Hepatocyte (in vitro differentiated cells): ENCODE data around the gene COX7A1. TPM values are rescaled to one million over a fixed set of nuclear protein-coding genes. Genes with fewer than 3 reads are reported as not detected.

Experiments used
- DNase-seq: peaks from one replicate; pipeline ENCODE4 v3.0.0-alpha.2; 2016; ENCODE audit warnings: low spot score
- H2AFZ ChIP-seq: fragments of 200-600 bp; sonication (generic); 2 replicates; pipeline ENCODE4 v1.6.0; 2016; ENCODE audit warnings: antibody characterized with exemption, mild to moderate bottlenecking
- H3K27ac ChIP-seq: fragments of 200-600 bp; sonication (generic); 2 replicates; pipeline ENCODE4 v1.5.1; 2016; ENCODE audit warnings: mild to moderate bottlenecking
- H3K27me3 ChIP-seq: fragments of 200-600 bp; sonication (generic); 2 replicates; pipeline ENCODE4 v1.6.1; 2016
- H3K36me3 ChIP-seq: fragments of 200-600 bp; sonication (generic); replicated peaks from 2 replicates; pipeline ENCODE4 v1.5.1; 2016; ENCODE audit warnings: low read depth; ENCODE audit not compliant: insufficient read depth
- H3K4me1 ChIP-seq: fragments of 200-600 bp; sonication (generic); 2 replicates; pipeline ENCODE4 v1.5.1; 2016; ENCODE audit warnings: mild to moderate bottlenecking, moderate library complexity; ENCODE audit not compliant: insufficient read depth
- H3K4me2 ChIP-seq: fragments of 200-600 bp; sonication (generic); 2 replicates; pipeline ENCODE4 v1.6.0; 2016
- H3K4me3 ChIP-seq: fragments of 200-600 bp; sonication (generic); 2 replicates; pipeline ENCODE4 v1.5.1; 2016; ENCODE audit warnings: mild to moderate bottlenecking
- H3K79me2 ChIP-seq: fragments of 200-600 bp; sonication (generic); 2 replicates; pipeline ENCODE4 v1.6.0; 2017; ENCODE audit warnings: mild to moderate bottlenecking
- H3K9me2 ChIP-seq: fragments of 200-600 bp; sonication (generic); replicated peaks from 2 replicates; pipeline ENCODE4 v1.6.0; 2017; ENCODE audit warnings: mild to moderate bottlenecking; ENCODE audit not compliant: insufficient read depth
- H3K9me3 ChIP-seq: fragments of 200-600 bp; sonication (generic); 2 replicates; pipeline ENCODE4 v1.5.1; 2016; ENCODE audit warnings: low read depth, mild to moderate bottlenecking
- H4K20me1 ChIP-seq: fragments of 200-600 bp; sonication (generic); 2 replicates; pipeline ENCODE4 v1.6.0; 2016; ENCODE audit warnings: mild to moderate bottlenecking; ENCODE audit not compliant: insufficient read depth, poor library complexity, severe bottlenecking
- CTCF ChIP-seq: fragments of 200-600 bp; sonication (generic); IDR thresholded peaks from 2 replicates; pipeline ENCODE4 v1.5.1; 2016; ENCODE audit warnings: antibody characterized with exemption, mild to moderate bottlenecking; ENCODE audit not compliant: poor library complexity
- EZH2 ChIP-seq: fragments of 200-600 bp; sonication (generic); IDR thresholded peaks from 2 replicates; pipeline ENCODE4 v1.6.1; 2016; ENCODE audit warnings: antibody characterized with exemption, mild to moderate bottlenecking, borderline replicate concordance
- EZH2phosphoT487 ChIP-seq: fragments of 200-600 bp; sonication (generic); IDR thresholded peaks from one replicate; pipeline ENCODE4 v1.6.1; 2018; ENCODE audit warnings: antibody characterized with exemption, mild to moderate bottlenecking, low read depth, moderate library complexity; ENCODE audit not compliant: unreplicated experiment, severe bottlenecking
- WGBS: methylation state at CpG from one replicate; pipeline ENCODE4 v1.1.6; 2016; ENCODE audit warnings: low lambda C conversion rate; ENCODE audit errors: missing lambda C conversion rate; 5-methylcytosine and 5-hydroxymethylcytosine counted together
- polyA plus RNA-seq: library from polyadenylated mRNA; unstranded; fragments of >200 nt; fragmentation: Nextera tagmentation; extraction: Ambion mirVana; gene quantifications from 2 replicates; pipeline ENCODE4 v1.2.1, GENCODE V29; 2016
- total RNA-seq: library from RNA; depleted of rRNA; stranded (reverse); fragments of >200 nt; gene quantifications from 2 replicates; pipeline ENCODE4 v1.2.3, GENCODE V29; 2014

COX7A1 gene
- total and polyA plus RNA-seq, 2 experiments from 2014 or later = not detected

DNA sequence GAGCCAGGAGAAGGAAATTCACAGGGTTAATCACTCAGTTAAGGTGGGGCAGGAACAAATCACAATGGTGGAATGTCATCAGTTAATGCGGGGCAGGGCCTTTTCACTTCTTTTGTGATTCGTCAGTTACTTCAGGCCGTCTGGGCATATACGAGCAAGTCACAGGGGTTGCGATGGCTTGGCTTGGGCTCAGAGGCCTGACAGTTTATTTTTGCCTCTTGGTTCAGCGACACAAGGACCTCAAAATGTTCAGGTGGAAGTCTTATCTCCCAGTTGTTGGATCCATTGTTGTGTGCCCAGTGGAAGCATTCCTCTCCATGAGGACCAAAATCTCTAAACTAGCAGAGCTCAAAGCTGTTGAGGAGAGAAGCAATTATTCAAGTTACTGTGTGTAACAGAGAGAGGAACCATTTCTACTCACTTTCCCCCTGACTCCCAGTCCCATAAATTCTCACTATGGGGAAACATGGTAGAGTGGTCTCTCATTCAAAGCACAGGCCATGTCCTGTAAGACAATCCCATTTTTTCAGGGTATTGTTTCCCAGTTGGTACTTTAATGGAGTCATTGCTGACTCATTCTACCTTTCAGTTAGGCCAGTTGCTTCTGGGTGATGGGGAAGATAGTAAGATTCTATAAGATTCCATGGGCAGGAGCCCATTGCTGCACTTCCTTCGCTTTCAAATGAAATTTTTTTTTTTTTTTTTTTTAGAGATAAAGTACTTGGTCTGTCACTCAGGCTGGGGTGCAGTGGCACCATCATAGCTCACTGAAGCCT, 8.8 kb upstream of the COX7A1 start:
- no peak for DNase-seq
- no peak overlapping the region for H3K4me3 ChIP-seq
- no peaks in the 10 kb centered on the region for H3K9me2 ChIP-seq
- no peaks in the 10 kb centered on the region for H3K79me2 ChIP-seq
- H3K9me3 ChIP-seq = no peaks in the 10 kb centered on the region
- 94% methylated on average over 7 of the region's 7 CpGs for WGBS
- H3K4me2 ChIP-seq = no peak overlapping the region
- H3K36me3 ChIP-seq = no peaks in the 10 kb centered on the region
- no peaks in the 10 kb centered on the region for H3K27me3 ChIP-seq
- H3K27ac ChIP-seq = no peak overlapping the region
- no peak for TF ChIP-seq CTCF
- no peak for TF ChIP-seq EZH2phosphoT487
- TF ChIP-seq EZH2 = no peak
- H3K4me1 ChIP-seq = no peaks in the 10 kb centered on the region
- no peak overlapping the region for H2AFZ ChIP-seq
- no peaks in the 10 kb centered on the region for H4K20me1 ChIP-seq

DNA sequence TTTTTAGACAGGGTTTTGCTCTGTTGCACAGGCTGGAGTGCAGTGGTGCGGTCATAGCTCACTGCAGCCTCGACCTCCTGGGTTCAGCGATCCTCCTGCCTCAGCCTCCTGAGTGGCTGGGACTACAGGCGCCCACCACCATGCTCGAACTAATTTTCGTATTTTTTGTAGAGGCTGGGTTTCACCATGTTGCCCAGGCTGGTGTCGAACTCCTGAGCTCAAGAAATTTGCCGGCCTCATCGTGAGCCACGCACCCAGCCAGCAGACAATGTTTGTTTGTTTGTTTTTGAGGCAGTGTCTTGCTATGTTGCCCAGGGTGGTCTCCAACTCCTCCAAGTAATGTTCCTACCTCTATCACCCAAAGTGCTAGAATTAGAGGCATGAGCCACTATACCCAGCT, 879 bp upstream of the COX7A1 start:
- H4K20me1 ChIP-seq = no peaks in the 10 kb centered on the region
- no peak for TF ChIP-seq EZH2
- no peak for TF ChIP-seq EZH2phosphoT487
- TF ChIP-seq CTCF = no peak
- H3K27me3 ChIP-seq = no peaks in the 10 kb centered on the region
- WGBS = 96% methylated on average over 10 of the region's 10 CpGs
- H3K9me2 ChIP-seq = no peaks in the 10 kb centered on the region
- no peak overlapping the region for H2AFZ ChIP-seq
- no peak overlapping the region for H3K4me3 ChIP-seq
- H3K79me2 ChIP-seq = no peaks in the 10 kb centered on the region
- no peak overlapping the region for H3K4me2 ChIP-seq
- no peak for DNase-seq
- H3K9me3 ChIP-seq = no peaks in the 10 kb centered on the region
- no peaks in the 10 kb centered on the region for H3K36me3 ChIP-seq
- H3K27ac ChIP-seq = no peak overlapping the region
- H3K4me1 ChIP-seq = no peaks in the 10 kb centered on the region

- 98% methylated on average over 15 of the region's 16 CpGs for WGBS
- H3K9me3 ChIP-seq = no peaks in the 10 kb centered on the region
- DNase-seq = no peak
- no peaks in the 10 kb centered on the region for H3K36me3 ChIP-seq
- H3K4me2 ChIP-seq = no peak overlapping the region
- no peaks in the 10 kb centered on the region for H3K27me3 ChIP-seq
- H3K4me1 ChIP-seq = no peaks in the 10 kb centered on the region
- H3K27ac ChIP-seq = no peak overlapping the region
- no peak overlapping the region for H3K4me3 ChIP-seq
- H3K9me2 ChIP-seq = no peaks in the 10 kb centered on the region
- no peaks in the 10 kb centered on the region for H4K20me1 ChIP-seq
- TF ChIP-seq EZH2phosphoT487 (no peak), CTCF (no peak), EZH2 (no peak)
- no peak overlapping the region for H2AFZ ChIP-seq
- H3K79me2 ChIP-seq = no peaks in the 10 kb centered on the region
These were observed 262 bp downstream of the COX7A1 start for GRCh38 chr19:36152019-36152351.
